Nephron progenitor cell (in vitro differentiated cells): ENCODE measurements around the gene HYLS1.

Experiments
- DNase-seq: peaks from one replicate; pipeline ENCODE4 v3.0.0; 2021
- H3K27ac Mint-ChIP-seq: 2 replicates; pipeline ENCODE4 v1.8.0; 2021; ENCODE audit warnings: mild to moderate bottlenecking, moderate library complexity, mixed read lengths
- H3K27me3 Mint-ChIP-seq: 2 replicates; pipeline ENCODE4 v1.8.0; 2021; ENCODE audit warnings: mild to moderate bottlenecking, low read depth, mixed read lengths; ENCODE audit not compliant: poor library complexity
- H3K36me3 Mint-ChIP-seq: 2 replicates; pipeline ENCODE4 v1.8.0; 2021; ENCODE audit warnings: low read depth, mixed read lengths
- H3K4me1 Mint-ChIP-seq: 2 replicates; pipeline ENCODE4 v1.8.0; 2021; ENCODE audit warnings: mixed read lengths
- H3K4me3 Mint-ChIP-seq: 2 replicates; pipeline ENCODE4 v1.8.0; 2021; ENCODE audit warnings: mild to moderate bottlenecking, moderate library complexity, mixed read lengths
- H3K9me3 Mint-ChIP-seq: 2 replicates; pipeline ENCODE4 v1.8.0; 2021; ENCODE audit warnings: mild to moderate bottlenecking, moderate library complexity, mixed read lengths
- TF ChIP-seq, protein P1 (sequence below): fragments of 200-600 bp; sonication (generic); IDR thresholded peaks from 2 replicates; pipeline ENCODE4 v1.5.0; 2021; ENCODE audit warnings: antibody characterized with exemption

Gene HYLS1

GRCh38 chr11:125923633-125924032 lies 36.2 kb downstream of the HYLS1 start:
- DNase-seq, result no peak
- H3K4me1 Mint-ChIP-seq, result peaks cover 18% of the 10 kb centered on the region
- H3K27ac Mint-ChIP-seq, result no peak overlapping the region
- no peaks in the 10 kb centered on the region for H3K9me3 Mint-ChIP-seq
- H3K36me3 Mint-ChIP-seq, result no peaks in the 10 kb centered on the region
- H3K4me3 Mint-ChIP-seq, result no peak overlapping the region
- TF ChIP-seq, protein P1, sequence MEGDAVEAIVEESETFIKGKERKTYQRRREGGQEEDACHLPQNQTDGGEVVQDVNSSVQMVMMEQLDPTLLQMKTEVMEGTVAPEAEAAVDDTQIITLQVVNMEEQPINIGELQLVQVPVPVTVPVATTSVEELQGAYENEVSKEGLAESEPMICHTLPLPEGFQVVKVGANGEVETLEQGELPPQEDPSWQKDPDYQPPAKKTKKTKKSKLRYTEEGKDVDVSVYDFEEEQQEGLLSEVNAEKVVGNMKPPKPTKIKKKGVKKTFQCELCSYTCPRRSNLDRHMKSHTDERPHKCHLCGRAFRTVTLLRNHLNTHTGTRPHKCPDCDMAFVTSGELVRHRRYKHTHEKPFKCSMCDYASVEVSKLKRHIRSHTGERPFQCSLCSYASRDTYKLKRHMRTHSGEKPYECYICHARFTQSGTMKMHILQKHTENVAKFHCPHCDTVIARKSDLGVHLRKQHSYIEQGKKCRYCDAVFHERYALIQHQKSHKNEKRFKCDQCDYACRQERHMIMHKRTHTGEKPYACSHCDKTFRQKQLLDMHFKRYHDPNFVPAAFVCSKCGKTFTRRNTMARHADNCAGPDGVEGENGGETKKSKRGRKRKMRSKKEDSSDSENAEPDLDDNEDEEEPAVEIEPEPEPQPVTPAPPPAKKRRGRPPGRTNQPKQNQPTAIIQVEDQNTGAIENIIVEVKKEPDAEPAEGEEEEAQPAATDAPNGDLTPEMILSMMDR, result no peak
- H3K27me3 Mint-ChIP-seq, result peaks cover 15% of the 10 kb centered on the region

- H3K4me3 Mint-ChIP-seq, result no peak overlapping the region
- H3K27ac Mint-ChIP-seq, result no peak overlapping the region
- no peaks in the 10 kb centered on the region for H3K36me3 Mint-ChIP-seq
- H3K27me3 Mint-ChIP-seq, result peaks cover 12% of the 10 kb centered on the region
- TF ChIP-seq, protein P1, result no peak
- peaks cover 18% of the 10 kb centered on the region for H3K4me1 Mint-ChIP-seq
- no peaks in the 10 kb centered on the region for H3K9me3 Mint-ChIP-seq
- DNase-seq, result no peak
Observed at GRCh38 chr11:125924384-125925007, 37.0 kb downstream of the HYLS1 start.

DNA sequence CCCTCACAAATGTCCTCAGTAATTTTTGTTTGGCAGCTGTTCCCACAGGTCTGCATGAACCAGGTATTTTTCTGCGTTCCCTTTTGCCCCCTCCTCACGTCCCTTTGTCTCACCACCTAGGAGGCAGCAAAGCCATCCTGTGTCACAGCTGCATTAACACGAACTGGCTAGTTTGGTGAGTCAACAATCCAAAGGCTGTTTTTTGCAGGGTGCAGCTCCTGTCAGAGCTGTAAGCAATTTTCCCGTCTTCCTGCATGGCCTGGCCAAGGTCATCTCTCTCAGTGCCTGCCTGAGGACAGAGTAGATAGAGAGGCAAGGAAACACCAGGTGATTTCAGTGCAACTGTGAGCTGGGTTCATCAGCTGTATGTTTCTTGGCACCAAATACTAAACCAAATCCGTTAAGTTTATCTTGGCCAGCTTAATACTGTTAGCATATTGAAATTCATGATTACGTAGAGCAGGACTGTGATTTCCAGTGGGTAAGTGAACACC lies 37.8 kb downstream of the HYLS1 start:
- TF ChIP-seq, protein P1, result no peak
- Mint-ChIP-seq H3K4me3 (no peak overlapping the region), H3K27me3 (peaks cover 12% of the 10 kb centered on the region), H3K27ac (no peak overlapping the region), H3K9me3 (no peaks in the 10 kb centered on the region), H3K36me3 (no peaks in the 10 kb centered on the region), H3K4me1 (peaks cover 18% of the 10 kb centered on the region)
- no peak for DNase-seq

GRCh38 chr11:125925804-125926203 lies 38.3 kb downstream of the HYLS1 start:
- no peak for DNase-seq
- H3K9me3 Mint-ChIP-seq, result no peaks in the 10 kb centered on the region
- H3K27ac Mint-ChIP-seq, result no peak overlapping the region
- peaks cover 10% of the 10 kb centered on the region for H3K27me3 Mint-ChIP-seq
- TF ChIP-seq, protein P1, result no peak
- H3K4me3 Mint-ChIP-seq, result no peak overlapping the region
- H3K36me3 Mint-ChIP-seq, result no peaks in the 10 kb centered on the region
- peaks cover 18% of the 10 kb centered on the region for H3K4me1 Mint-ChIP-seq

DNA sequence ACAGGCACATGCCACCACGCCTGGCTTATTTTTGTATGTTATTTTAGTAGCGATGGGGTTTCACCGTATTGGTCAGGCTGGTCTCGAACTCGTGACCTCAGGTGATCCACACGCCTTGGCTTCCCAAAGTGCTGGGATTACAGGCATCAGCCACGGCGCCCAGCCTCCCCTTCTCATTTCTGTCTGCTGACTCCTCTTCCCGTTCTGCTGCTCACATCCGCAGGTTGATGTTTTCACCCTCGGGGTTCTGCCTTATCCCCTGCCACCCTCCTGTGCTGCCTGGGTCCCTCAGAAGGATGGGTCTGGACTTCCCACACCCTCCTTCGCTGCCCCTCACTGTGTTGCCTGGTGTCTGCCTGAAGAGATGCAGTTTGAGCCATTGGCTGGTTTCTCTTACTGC lies 39.2 kb downstream of the HYLS1 start:
- Mint-ChIP-seq H3K36me3 (no peaks in the 10 kb centered on the region), H3K9me3 (no peaks in the 10 kb centered on the region), H3K27ac (no peak overlapping the region), H3K4me1 (peaks cover 24% of the 10 kb centered on the region), H3K27me3 (peaks cover 10% of the 10 kb centered on the region), H3K4me3 (no peak overlapping the region)
- no peak for DNase-seq
- TF ChIP-seq, protein P1, result no peak

- H3K27me3 Mint-ChIP-seq, result peaks cover 10% of the 10 kb centered on the region
- H3K4me3 Mint-ChIP-seq, result no peak overlapping the region
Observed at GRCh38 chr11:125929445-125930075, 42.1 kb downstream of the HYLS1 start.

More at GRCh38 chr11:125929445-125930075, 42.1 kb downstream of the HYLS1 start:
- Mint-ChIP-seq H3K9me3 (no peaks in the 10 kb centered on the region), H3K4me1 (peaks cover 36% of the 10 kb centered on the region), H3K27ac (no peak overlapping the region), H3K36me3 (no peaks in the 10 kb centered on the region)
- no peak for DNase-seq
- TF ChIP-seq, protein P1, result no peak
